GM18505 (cell line): ENCODE measurements around the gene KSR1.
"Not testable (repeated sequence)": the region's sequence is repeated elsewhere in the genome, so short reads cannot be mapped to it uniquely, and the experiment has no call there.

Source experiments
- ATAC-seq: cut with Tn5 transposase; IDR thresholded peaks from one replicate; pipeline ENCODE4 v1.9.1; 2021; ENCODE audit not compliant: unreplicated experiment
- POLR2A ChIP-seq: IDR thresholded peaks from 4 replicates; pipeline ENCODE4 v1.6.1; 2011; ENCODE audit warnings: borderline replicate concordance; ENCODE audit not compliant: insufficient read depth, insufficient read length; ENCODE audit errors: extremely low read depth

KSR1 gene

GRCh38 chr17:27438348-27438998 lies 17.8 kb upstream of the KSR1 start:
- ATAC-seq: no peak
- no peak for TF ChIP-seq POLR2A

DNA sequence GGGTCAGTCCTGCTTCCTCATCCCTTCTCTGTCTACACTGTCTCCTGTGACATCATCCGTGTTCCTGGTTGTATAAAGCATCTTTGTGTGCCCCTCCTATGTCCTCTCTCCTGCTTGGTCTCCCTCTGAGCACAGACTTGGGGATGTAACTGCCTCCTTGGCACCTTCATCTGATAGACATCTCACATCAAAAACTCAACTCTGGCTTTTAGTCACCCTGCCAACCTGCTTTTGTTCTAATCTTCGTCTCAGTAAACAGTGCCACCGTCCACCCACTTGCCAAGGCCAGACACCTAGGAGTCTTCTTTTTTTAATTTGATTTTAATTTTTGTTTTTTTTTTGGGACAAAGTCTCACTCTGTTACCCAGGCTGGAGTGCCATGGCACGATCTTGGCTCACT lies 16.9 kb upstream of the KSR1 start:
- ATAC-seq: no peak
- no peak for TF ChIP-seq POLR2A

- no peak for ATAC-seq
- no peak for TF ChIP-seq POLR2A
Observed at GRCh38 chr17:27442702-27443101, 13.5 kb upstream of the KSR1 start.

- no peak for TF ChIP-seq POLR2A
- no peak for ATAC-seq
Observed at GRCh38 chr17:27443491-27443890, 12.8 kb upstream of the KSR1 start.

GRCh38 chr17:27445971-27446370 lies 10.3 kb upstream of the KSR1 start:
- TF ChIP-seq POLR2A: no peak
- ATAC-seq: no peak

GRCh38 chr17:27446569-27447301 lies 9.5 kb upstream of the KSR1 start:
- TF ChIP-seq POLR2A: no peak
- ATAC-seq: no peak

GRCh38 chr17:27448534-27448933 lies 7.7 kb upstream of the KSR1 start:
- ATAC-seq: not testable (repeated sequence)

DNA sequence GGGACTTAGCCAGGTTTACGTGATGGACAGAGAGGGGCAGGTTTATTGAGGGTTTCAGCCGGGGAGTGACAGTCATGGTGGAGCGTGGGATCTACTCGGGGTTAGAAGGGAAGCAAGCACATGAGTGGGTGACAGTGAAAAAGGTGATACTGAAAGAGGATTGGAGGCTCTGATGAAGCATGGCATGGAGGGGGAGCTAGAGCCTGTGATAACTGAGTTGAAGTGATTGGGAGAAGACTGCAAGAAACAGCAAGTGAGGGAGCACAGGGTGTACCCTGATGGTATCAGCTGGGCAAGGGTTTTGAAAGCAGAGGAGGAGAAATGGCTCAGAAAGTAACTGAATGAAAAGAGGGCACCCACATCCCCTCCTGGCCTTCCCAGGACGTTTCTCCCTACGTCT lies 6.7 kb upstream of the KSR1 start:
- no peak for ATAC-seq
- TF ChIP-seq POLR2A: no peak

DNA sequence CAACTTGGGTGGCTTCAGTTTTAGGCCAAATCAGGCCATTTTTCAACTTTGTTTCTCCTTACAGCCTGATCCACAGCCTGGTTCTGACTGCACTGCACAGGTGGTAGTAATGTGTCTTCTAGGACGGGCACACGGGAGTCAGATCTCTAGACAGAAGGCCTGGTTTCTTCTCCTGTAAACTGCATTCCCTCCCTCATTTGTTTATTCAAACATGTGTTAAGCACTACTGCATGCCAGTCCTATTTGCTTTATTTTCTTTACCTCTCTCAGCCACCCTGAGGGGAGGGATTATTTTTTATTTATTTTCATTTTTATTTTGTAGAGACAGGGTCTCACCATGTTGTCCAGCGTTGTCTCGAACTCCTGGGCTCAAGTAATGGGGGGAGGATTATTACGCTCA lies 6.3 kb upstream of the KSR1 start:
- TF ChIP-seq POLR2A: no peak
- no peak for ATAC-seq

- TF ChIP-seq POLR2A: no peak
- no peak for ATAC-seq
Observed at GRCh38 chr17:27450416-27450815, 5.8 kb upstream of the KSR1 start.

DNA sequence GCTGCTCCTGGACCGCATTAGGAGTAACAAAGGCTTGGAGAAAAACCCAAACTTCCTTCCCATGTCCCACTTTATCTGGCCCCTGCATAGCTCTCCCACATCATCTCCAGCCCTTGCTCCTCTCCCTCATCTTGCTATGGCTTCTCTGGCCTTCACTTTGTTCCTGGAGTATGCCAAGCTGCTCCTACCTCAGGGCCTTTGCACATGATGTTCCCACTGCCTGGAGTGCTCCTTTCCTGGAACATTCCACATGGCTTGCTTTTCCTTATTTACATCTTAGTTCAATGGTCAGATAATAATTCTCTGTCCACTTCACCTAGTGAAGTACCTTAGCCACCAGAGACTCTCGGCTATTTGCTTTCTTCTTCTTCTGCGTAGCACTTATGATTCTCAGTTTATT lies 4.3 kb upstream of the KSR1 start:
- ATAC-seq: no peak
- no peak for TF ChIP-seq POLR2A

- TF ChIP-seq POLR2A: no peak
- no peak for ATAC-seq
Observed at GRCh38 chr17:27452828-27453227, 3.4 kb upstream of the KSR1 start.

DNA sequence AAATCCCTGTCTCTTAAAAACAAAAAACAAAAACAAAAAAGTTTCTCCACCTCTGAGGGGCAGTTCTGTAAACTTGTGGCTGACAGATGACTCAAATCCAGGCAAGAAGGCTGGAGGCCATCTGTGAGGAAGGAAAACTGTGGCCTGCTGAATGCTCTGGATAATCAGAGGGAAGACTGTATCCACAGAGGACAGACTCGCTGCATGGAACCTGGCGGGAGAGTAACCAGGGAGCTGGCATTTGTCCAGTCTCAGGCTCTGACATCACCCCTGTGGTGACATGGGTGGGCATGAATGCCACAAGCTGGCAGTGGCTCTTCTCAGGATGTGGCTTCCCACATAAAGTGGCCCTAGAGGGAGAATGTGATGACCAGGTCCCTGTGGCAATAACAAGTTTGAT lies 2.8 kb upstream of the KSR1 start:
- no peak for ATAC-seq

DNA sequence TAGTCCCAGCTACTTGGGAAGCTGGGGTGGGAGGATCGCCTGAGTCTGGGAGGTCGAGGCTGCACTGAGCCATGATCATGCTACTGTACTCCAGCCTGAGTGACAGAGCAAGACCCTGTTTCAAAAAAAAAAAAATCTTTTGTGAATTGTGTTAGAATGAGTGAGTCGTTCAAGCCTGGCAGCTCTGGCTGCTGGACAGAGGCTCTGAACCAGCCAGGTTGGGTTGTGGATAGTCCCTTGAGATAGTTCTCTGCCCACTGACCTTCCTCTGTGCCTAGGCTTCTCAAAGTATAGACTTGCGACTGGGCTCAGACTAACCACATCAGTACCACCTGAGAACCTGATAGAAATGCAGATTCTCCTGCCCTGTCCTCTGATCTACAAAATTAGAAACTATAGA lies 2.2 kb upstream of the KSR1 start:
- TF ChIP-seq POLR2A: no peak
- no peak for ATAC-seq

More for the DNA sequence above, 2.8 kb upstream of the KSR1 start:
- no peak for TF ChIP-seq POLR2A

- no peak for ATAC-seq
- TF ChIP-seq POLR2A: no peak
Observed at GRCh38 chr17:27455236-27455913, 873 bp upstream of the KSR1 start.
